Measurements from ENCODE around the gene HSD3B7.
A peak's percentile ranks its signal among the peaks of the same experiment; 100 is the strongest.

Gene HSD3B7

GRCh38 chr16:31031276-31031675, 46.3 kb downstream of the HSD3B7 start:
- no peak for DNase-seq

GRCh38 chr16:31032736-31033708, 48.0 kb downstream of the HSD3B7 start, which contains the start of gene STX4:
TSS of gene STX4 (plus strand) at chr16:31033558. CDS start at chr16:31033806, 248 bp downstream.
- DNase-seq, result peak; percentile 67

- DNase-seq, result peak; percentile 42
These were observed 48.9 kb downstream of the HSD3B7 start for GRCh38 chr16:31033709-31034492.

GRCh38 chr16:31036691-31037090, 51.7 kb downstream of the HSD3B7 start:
- DNase-seq, result no peak

All from NCI-H1048 (cell line).